GM18508 (cell line): ENCODE results near the gene TMEM43.

ENCODE experiments used
- ATAC-seq: cut with Tn5 transposase; IDR thresholded peaks from one replicate; pipeline ENCODE4 v1.9.1; 2021; ENCODE audit warnings: moderate number of reproducible peaks; ENCODE audit not compliant: insufficient read depth, unreplicated experiment

TMEM43 gene

DNA sequence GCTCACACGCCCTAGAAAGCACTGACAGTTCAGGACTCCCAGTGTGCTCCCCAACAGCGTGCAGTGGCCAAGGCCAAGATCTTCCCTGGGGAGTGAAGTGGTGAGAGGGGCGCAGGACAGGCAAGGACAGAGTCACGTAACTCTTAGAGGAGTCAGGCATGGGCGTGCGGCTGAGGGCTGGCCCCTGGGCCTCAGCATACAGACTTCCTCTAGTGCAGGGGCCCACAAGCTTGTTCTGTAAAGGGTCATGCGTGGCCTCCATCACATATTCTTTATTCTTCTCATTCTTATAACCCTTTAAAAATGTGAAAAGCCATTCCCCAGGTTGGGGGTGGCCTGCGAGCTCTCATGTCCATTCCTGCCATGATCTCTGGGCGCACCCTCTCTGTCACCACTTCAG is 25.2 kb downstream of the TMEM43 start:
- no peak for ATAC-seq

DNA sequence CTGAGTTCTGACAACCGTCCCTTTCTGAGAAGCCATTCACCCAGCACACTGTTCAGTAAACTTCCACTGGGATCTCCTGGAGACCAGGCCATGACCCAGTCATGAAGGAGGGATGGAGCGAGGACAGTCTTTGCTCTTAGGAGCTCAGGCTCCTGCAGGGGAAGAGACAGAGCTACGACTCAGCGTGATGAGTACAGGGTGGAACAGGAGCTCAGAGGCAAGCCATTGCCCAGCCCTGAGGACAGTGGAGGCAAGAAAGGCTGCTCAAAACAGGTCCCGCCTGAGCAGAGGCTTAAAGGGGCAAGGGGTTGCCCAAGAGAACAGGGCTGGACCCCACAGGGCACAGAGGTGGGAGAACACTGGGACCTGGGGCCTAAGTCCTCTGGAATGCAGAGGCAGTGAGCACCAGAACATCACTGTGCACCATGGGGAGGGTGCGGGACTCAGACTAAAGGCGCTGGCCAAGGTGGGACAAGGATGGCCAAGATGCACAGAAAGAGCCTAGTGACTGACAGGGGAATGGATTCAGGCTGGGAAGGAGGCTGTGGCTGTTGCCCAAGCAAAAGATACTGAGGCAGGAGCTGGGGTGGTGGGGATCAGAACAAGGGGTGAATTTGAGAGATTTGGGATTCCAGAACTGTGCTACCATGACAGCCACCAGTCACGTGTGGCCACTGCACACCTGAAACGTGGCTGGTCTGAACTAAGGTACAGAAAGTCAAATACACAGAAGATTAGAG is 25.8 kb downstream of the TMEM43 start:
- no peak for ATAC-seq

- no peak for ATAC-seq
These were observed 26.7 kb downstream of the TMEM43 start for GRCh38 chr3:14151471-14152083.

- no peak for ATAC-seq
These were observed 27.5 kb downstream of the TMEM43 start for GRCh38 chr3:14152233-14152962.

DNA sequence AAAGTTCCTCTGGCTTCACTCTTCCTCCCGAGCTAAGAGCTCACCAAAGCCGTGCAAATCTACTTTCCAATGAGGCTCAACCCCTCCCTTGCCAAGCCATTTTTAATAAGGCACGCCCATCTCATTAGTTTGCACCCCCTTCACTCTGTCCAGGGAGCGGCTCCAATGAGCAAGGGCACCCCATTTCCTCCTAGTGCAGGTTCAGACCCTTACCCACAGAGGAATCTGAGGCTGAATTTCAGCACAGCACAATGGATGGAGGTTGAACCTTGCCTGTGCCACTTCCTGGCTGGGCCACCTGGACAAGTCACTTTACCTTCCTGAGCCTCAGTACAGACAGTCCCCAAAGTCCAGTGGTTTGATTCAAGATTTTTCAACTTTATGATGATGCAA is 28.1 kb downstream of the TMEM43 start:
- ATAC-seq, result no peak

DNA sequence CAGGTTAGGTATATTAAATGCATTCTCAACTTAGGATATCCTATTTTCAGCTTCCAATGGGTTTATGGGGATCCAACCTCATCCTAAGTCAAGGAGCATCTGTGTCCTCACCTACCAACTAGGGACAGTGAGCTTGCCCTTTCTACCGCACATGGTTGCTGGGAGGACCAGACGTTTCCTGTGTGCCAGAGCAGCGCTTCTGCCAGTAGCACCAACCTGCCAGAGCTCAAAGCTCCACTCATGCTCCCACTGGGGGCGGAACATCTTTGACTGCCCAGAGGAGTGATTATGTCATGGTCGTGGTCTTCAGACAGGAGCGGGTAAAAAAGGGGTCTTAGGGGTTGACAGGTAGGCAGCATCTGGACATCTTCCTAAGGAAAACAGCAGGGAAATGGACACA is 28.8 kb downstream of the TMEM43 start:
- no peak for ATAC-seq

DNA sequence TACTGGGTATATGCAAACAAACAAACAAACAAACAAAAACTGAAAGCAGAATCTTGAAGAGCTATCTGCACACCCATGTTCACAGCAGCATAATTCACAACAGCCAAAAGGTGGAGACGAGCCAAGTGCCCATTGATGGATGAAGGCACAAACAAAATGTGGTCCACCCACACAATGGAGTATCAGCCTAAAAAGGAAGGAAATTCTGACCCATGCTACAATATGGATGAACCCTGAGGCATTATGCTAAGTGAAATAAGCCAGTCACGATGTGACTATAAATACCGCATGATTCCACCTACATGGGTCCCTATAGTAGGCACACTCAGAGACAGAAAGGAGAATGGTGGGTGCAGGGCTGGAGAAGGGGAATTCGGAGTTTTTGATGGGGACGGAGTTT is 29.4 kb downstream of the TMEM43 start:
- no peak for ATAC-seq

DNA sequence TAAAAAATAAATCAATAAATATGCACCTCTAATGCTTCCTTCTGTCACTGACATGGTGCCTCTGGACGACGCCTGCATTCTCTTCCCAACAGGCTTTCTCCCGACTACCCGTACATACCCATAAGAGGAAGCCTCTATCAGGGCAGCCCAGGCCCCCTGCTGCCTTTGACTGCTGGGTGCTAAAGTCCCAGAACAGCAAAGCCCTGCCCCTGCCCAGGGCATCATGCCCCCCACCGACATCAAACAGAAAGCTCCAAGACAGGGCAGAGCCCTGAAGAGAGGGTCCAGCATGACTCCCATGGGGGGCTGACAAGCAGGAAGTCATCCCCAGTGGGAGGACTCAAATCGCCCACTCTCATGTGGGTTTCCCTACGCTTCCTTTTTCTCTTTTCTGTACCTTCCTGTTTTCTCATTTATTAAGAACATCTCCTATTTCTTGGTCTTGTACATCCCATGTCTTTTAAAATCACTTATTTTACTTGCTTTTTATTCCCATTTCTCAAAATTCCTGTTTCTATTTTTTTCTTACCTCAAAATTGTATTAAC is 30.1 kb downstream of the TMEM43 start:
- ATAC-seq, result no peak

DNA sequence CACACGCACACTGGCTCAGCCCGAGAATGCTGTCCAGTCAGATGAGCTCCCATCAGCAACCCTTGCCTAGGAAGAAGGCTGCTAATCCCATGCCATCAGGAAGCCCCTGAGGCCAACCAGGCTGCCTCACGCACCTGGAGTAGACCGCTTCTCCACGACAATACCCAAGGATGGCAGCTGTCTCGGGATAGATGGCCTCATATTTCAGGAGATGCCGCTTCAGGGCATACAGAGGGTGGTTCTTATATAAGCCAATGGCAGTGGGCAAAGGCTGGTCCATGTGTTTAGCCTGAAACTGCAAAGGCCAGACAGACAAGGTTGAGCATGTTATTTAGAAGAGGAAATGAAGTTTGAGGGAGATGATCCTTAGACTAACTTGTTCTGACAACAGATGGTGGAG is 31.3 kb downstream of the TMEM43 start:
- ATAC-seq, result no peak

DNA sequence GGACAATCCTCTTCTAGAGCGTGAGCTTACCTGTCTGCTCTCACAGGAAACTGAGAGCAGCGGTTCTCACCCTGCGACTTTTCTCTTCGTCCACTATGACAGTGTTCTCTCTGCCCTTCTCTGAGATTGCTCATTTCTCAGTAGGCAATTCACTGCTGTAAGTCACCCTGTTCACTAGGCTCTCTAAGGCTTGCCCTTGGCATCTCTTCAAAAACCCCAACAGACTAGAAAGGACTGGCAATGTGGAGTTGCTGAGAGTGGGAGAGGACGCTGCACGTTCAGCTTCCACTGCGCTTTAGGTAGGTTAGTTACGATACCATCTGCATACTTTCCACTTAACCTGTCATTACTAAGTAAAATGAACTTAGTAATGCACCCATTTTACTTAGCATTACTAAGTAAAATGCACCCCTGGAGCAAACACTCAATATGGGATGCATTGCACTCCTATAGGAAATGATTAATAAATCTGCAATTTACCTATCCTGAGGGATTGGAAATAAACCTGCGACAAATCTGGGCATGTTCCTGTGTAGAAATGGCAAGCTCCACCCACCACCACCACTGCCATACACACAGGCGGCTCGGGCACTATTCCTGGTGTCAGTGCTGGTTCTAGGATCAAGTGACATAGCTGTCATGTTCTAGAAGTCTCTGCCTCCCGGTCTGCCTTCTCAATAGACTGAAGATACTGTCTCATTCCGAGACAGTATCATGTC is 32.1 kb downstream of the TMEM43 start:
- no peak for ATAC-seq

- ATAC-seq, result no peak
These were observed 33.1 kb downstream of the TMEM43 start for GRCh38 chr3:14157951-14158350.

DNA sequence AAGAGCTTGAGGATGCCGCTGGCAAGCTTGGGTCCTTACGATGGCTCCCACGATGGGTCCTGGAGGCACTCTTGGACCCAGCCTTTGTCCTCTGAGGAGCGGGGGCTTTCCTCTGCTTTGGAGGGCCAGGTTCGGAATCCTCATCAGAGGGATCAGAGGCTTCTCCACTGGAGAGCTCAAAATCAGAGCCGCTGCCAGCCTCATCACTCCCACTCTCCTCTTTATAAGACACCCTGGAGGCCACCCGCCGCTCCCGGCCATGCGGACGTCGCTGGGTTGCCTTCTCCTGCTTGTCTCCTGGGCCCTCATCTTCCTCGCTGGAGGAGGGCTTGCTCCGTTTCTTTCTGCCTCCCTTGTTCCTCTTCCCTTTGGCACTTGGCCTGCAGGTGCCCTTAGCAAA is 33.5 kb downstream of the TMEM43 start:
- ATAC-seq, result no peak

- no peak for ATAC-seq
These were observed 34.6 kb downstream of the TMEM43 start for GRCh38 chr3:14159426-14159825.

DNA sequence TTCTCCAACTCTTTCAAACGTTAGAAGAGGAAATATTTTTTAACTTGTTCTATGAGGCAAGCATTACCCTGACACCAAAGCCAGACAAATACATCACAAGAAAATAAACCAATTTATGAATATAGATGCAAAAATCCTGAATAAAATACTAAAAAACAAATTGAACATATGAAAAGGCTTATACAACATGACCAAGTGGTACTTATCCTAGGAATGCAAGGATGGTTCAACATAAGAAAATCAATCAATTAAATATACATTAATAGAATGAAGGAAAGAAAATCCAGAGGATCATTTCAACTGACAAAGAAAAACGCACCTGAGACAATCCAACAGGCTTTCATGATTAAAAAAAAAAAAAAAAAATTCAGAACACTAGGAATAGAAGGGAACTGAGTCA is 36.4 kb downstream of the TMEM43 start:
- ATAC-seq, result no peak

GRCh38 chr3:14162178-14162577 is 37.3 kb downstream of the TMEM43 start:
- ATAC-seq, result no peak

GRCh38 chr3:14166877-14167603 is 42.2 kb downstream of the TMEM43 start:
- no peak for ATAC-seq

GRCh38 chr3:14169435-14169834 is 44.6 kb downstream of the TMEM43 start:
- no peak for ATAC-seq

GRCh38 chr3:14169871-14170270 is 45.0 kb downstream of the TMEM43 start:
- ATAC-seq, result no peak

DNA sequence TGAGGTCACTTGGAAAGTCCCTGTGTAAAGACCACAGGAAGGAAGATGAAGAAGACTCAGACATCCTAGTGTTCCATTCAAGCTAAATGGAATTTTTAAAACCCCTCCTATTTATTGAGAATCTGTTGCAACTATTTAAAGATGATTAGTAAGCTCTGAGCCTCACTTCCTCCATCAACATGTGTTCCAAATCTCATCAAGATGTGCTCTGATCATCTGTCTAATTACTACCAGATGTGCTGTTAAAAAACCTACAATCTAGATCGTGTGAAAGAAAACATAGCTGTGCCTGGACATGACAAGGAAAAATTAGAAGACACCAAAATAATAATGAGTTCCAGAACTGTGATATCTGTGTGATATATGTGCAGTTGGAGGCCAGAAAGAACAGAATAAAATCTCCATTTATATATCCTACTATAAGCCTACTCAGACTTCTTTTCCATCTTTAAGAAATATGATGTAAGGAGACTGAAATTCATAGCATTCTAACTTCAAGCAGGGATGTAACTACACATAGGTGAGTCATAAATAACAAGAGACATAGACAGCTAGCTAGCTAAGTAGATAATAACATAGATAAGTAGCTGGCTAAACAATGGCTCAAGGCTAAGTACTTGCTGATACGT is 45.8 kb downstream of the TMEM43 start:
- ATAC-seq, result no peak

DNA sequence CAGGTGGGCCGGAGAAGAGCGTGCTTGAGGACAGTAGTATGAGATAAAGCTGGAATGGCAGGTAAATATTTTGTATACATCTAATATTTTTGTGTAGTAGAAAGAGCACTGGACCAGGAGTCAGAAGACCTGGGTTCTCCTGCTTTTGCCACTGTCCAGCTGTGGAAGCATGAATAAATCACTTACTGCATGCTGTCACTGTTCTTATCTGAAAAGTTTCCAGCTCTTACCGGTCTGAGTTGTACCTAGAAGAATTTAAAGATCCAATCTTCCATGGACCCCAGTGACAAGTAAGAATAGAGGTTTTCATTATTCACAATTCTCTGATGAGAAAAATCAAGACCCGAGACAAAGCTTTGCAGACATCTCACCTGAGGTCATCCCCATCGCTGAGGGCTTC is 47.6 kb downstream of the TMEM43 start:
- no peak for ATAC-seq
